ENCODE results near the gene POU2F3. TPM values are rescaled to one million over a fixed set of nuclear protein-coding genes. Genes with fewer than 3 reads are reported as not detected.

Gene POU2F3
- polyA plus RNA-seq, 3 donors: 0.37 to 0.54 TPM; not detected in 1

GRCh38 chr11:120284272-120284671, 44.3 kb downstream of the POU2F3 start:
- Mint-ChIP-seq H3K4me1 (peaks cover 2% of the 10 kb centered on the region), H3K27me3 (ENCODE audit: low read depth in 3 of 3) (peaks cover 6 to 22% (median 11%) of the 10 kb centered on the region in 3 donors), H3K9me3 (no peaks in the 10 kb centered on the region), H3K4me3 (no peak overlapping the region), H3K36me3 (no peaks in the 10 kb centered on the region), H3K27ac (peak overlapping the region in 1 of 7 donors; percentile 45)
- Histone ChIP-seq H3K27ac (ENCODE audit: low read depth in 1 of 2, low read length in 2 of 2) (no peak overlapping the region), H3K36me3 (replicated peaks in 1 of 2; ENCODE audit: control insufficient read depth in 1 of 2, insufficient read depth in 2 of 2, low read length in 2 of 2) (no peaks in the 10 kb centered on the region), H3K4me2 (replicated peaks; ENCODE audit: extremely low read depth, low read length, poor library complexity, severe bottlenecking) (no peak overlapping the region), H3K27me3 (ENCODE audit: control insufficient read depth in 2 of 2, insufficient read depth in 2 of 2, low read length in 2 of 2) (peaks cover 6 to 13% of the 10 kb centered on the region in 2 donors), H2AFZ (ENCODE audit: insufficient read depth, low read depth, low read length, poor library complexity, severe bottlenecking) (no peak overlapping the region), H3K9me3 (replicated peaks in 1 of 2; ENCODE audit: control insufficient read depth in 1 of 2, insufficient read depth in 1 of 2, low read length in 2 of 2) (no peaks in the 10 kb centered on the region), H3K4me1 (ENCODE audit: control insufficient read depth in 1 of 2, insufficient read depth in 2 of 2, low read length in 2 of 2) (peaks cover 0 to under 1% of the 10 kb centered on the region in 2 donors), H3K79me2 (ENCODE audit: insufficient read depth, low read length) (no peaks in the 10 kb centered on the region), H4K20me1 (ENCODE audit: insufficient read depth, low read length) (no peaks in the 10 kb centered on the region), H3K4me3 (replicated peaks in 1 of 3; ENCODE audit: low read depth in 2 of 3, low read length in 3 of 3) (no peak overlapping the region), H3K9ac (ENCODE audit: insufficient read depth, low read length, poor library complexity, severe bottlenecking) (no peak overlapping the region)
- intact Hi-C loops (cut with micrococcal nuclease): no loop called here
- DNase-seq: no peak
- no peak for TF ChIP-seq CTCF (IDR thresholded peaks at IDR 0.05)
- WGBS (ENCODE audit: insufficient coverage): 80% methylated on average over 1 of the region's 6 CpGs

GRCh38 chr11:120285256-120285655, 45.3 kb downstream of the POU2F3 start:
- Histone ChIP-seq H4K20me1 (ENCODE audit: insufficient read depth, low read length) (no peaks in the 10 kb centered on the region), H2AFZ (ENCODE audit: insufficient read depth, low read depth, low read length, poor library complexity, severe bottlenecking) (no peak overlapping the region), H3K4me2 (replicated peaks; ENCODE audit: extremely low read depth, low read length, poor library complexity, severe bottlenecking) (no peak overlapping the region), H3K9me3 (replicated peaks in 1 of 2; ENCODE audit: control insufficient read depth in 1 of 2, insufficient read depth in 1 of 2, low read length in 2 of 2) (no peaks in the 10 kb centered on the region), H3K9ac (ENCODE audit: insufficient read depth, low read length, poor library complexity, severe bottlenecking) (no peak overlapping the region), H3K4me3 (replicated peaks in 1 of 3; ENCODE audit: low read depth in 2 of 3, low read length in 3 of 3) (no peak overlapping the region), H3K27me3 (ENCODE audit: control insufficient read depth in 2 of 2, insufficient read depth in 2 of 2, low read length in 2 of 2) (peaks cover 11 to 22% of the 10 kb centered on the region in 2 donors), H3K27ac (ENCODE audit: low read depth in 1 of 2, low read length in 2 of 2) (no peak overlapping the region), H3K4me1 (ENCODE audit: control insufficient read depth in 1 of 2, insufficient read depth in 2 of 2, low read length in 2 of 2) (peaks cover 0 to 2% of the 10 kb centered on the region in 2 donors), H3K36me3 (replicated peaks in 1 of 2; ENCODE audit: control insufficient read depth in 1 of 2, insufficient read depth in 2 of 2, low read length in 2 of 2) (no peaks in the 10 kb centered on the region), H3K79me2 (ENCODE audit: insufficient read depth, low read length) (no peaks in the 10 kb centered on the region)
- intact Hi-C loops (cut with micrococcal nuclease): no loop called here
- peaks cover 14 to 32% (median 14%) of the 10 kb centered on the region in 3 donors for H3K27me3 Mint-ChIP-seq (ENCODE audit: low read depth in 3 of 3)
- TF ChIP-seq CTCF (IDR thresholded peaks at IDR 0.05): no peak
- peaks cover 6% of the 10 kb centered on the region for H3K4me1 Mint-ChIP-seq
- no peaks in the 10 kb centered on the region for H3K36me3 Mint-ChIP-seq
- peaks cover 0 to 2% (median 0%) of the 10 kb centered on the region in 7 donors for H3K9me3 Mint-ChIP-seq
- no peak overlapping the region for H3K4me3 Mint-ChIP-seq
- WGBS (ENCODE audit: insufficient coverage): 100% methylated on average over 2 of the region's 4 CpGs
- H3K27ac Mint-ChIP-seq: peak overlapping the region in 1 of 7 donors; percentile 26
- DNase-seq: no peak

Data from CD14-positive monocyte (primary cell).